Fibroblast of lung (primary cell): Measurements from ENCODE around the gene PSME4. TPM values are rescaled to one million over a fixed set of nuclear protein-coding genes. Genes with fewer than 3 reads are reported as not detected.
A peak's percentile ranks its signal among the peaks of the same experiment; 100 is the strongest.

Source experiments
- DNase-seq, 2 donors: peaks; one replicate each; pipeline versions ENCODE4 v3.0.0 to v3.0.0-alpha.2; 2010; ENCODE audit warnings: low read depth in 2 of 2
- H2AFZ ChIP-seq: 2 replicates; pipeline ENCODE4 v1.5.1; 2012; ENCODE audit warnings: low read length, control low read depth, inconsistent platforms
- H3K27ac ChIP-seq: 2 replicates; pipeline ENCODE4 v1.5.1; 2011; ENCODE audit warnings: low read length, control low read depth; ENCODE audit not compliant: insufficient read depth
- H3K27me3 ChIP-seq: 2 replicates; pipeline ENCODE4 v1.5.1; 2011; ENCODE audit warnings: mild to moderate bottlenecking, low read length; ENCODE audit not compliant: control insufficient read depth, insufficient read depth
- H3K36me3 ChIP-seq: 2 replicates; pipeline ENCODE4 v1.5.1; 2011; ENCODE audit warnings: low read length; ENCODE audit not compliant: control insufficient read depth, insufficient read depth
- H3K4me1 ChIP-seq: 2 replicates; pipeline ENCODE4 v1.5.1; 2011; ENCODE audit warnings: low read length; ENCODE audit not compliant: control insufficient read depth, insufficient read depth; ENCODE audit errors: extremely low read depth
- H3K4me2 ChIP-seq: 2 replicates; pipeline ENCODE4 v1.5.1; 2011; ENCODE audit warnings: low read length, control low read depth; ENCODE audit not compliant: insufficient read depth; ENCODE audit errors: extremely low read depth
- H3K4me3 ChIP-seq, 4 experiments: fragments of 200-600 bp in 1 of 4; sonication (generic) in 1 of 4; replicated peaks in 1 of 4; 2 replicates each; pipeline ENCODE4 v1.5.1; 2011 to 2016; ENCODE audit warnings: low read length in 4 of 4, low read depth in 3 of 4, mild to moderate bottlenecking in 3 of 4, control low read depth in 2 of 4, inconsistent platforms in 1 of 4, mixed read lengths in 1 of 4; ENCODE audit not compliant: insufficient read depth in 1 of 4; ENCODE audit errors: control extremely low read depth in 1 of 4
- H3K79me2 ChIP-seq: 2 replicates; pipeline ENCODE4 v1.5.1; 2012; ENCODE audit warnings: mild to moderate bottlenecking, low read length, inconsistent platforms; ENCODE audit not compliant: control insufficient read depth, insufficient read depth
- H3K9ac ChIP-seq: 2 replicates; pipeline ENCODE4 v1.5.1; 2011; ENCODE audit warnings: mild to moderate bottlenecking, low read length, control low read depth; ENCODE audit not compliant: insufficient read depth
- H3K9me3 ChIP-seq: 2 replicates; pipeline ENCODE4 v1.5.1; 2012; ENCODE audit warnings: low read depth, low read length; ENCODE audit not compliant: control insufficient read depth, insufficient read depth
- H4K20me1 ChIP-seq: 2 replicates; pipeline ENCODE4 v1.5.1; 2011; ENCODE audit warnings: low read length; ENCODE audit not compliant: control insufficient read depth, insufficient read depth; ENCODE audit errors: extremely low read depth
- CTCF ChIP-seq, 2 donors: IDR thresholded peaks in 1 of 2; conservative IDR thresholded peaks in 1 of 2; 1 replicate in 1 of 2; 2 replicates in 1 of 2; pipeline ENCODE4 v1.5.1; 2011 to 2012; ENCODE audit warnings: low read length in 2 of 2, control low read depth in 1 of 2, inconsistent platforms in 1 of 2, low read depth in 1 of 2, mild to moderate bottlenecking in 1 of 2
- EZH2 ChIP-seq: IDR thresholded peaks from 2 replicates; pipeline ENCODE4 v1.5.1; 2012; ENCODE audit warnings: low read length, control low read depth, mild to moderate bottlenecking; ENCODE audit errors: missing control alignments
- polyA plus RNA-seq, 2 donors: library from polyadenylated mRNA; depleted of rRNA in 1 of 2; stranded (reverse) in 1 of 2; unstranded in 1 of 2; fragments of >200 nt; gene quantifications; 2 replicates each; pipeline ENCODE4 v1.2.1, GENCODE V29; 2011 to 2012; ENCODE audit warnings: missing spikeins in 1 of 2
- total RNA-seq: library from RNA; depleted of rRNA; stranded (reverse); fragments of >200 nt; gene quantifications from 2 replicates; pipeline ENCODE4 v1.2.1, GENCODE V29; 2014

PSME4 gene
- total and polyA plus RNA-seq, 2 donors (not counting 1 experiment from before 2014, with no cell fraction given), result 26.8 to 34.6 TPM

- no peak overlapping the region for H3K9ac ChIP-seq
- peaks cover 7% of the 10 kb centered on the region for H3K79me2 ChIP-seq
- H3K27me3 ChIP-seq, result no peaks in the 10 kb centered on the region
- no peak overlapping the region for H3K4me2 ChIP-seq
- no peak for TF ChIP-seq EZH2
- no peak for TF ChIP-seq CTCF (conservative IDR thresholded peaks at IDR 0.05 in 1 of 2, IDR thresholded peaks at IDR 0.05 in 1 of 2; ENCODE audit: low read depth in 1 of 2, low read length in 2 of 2)
- H2AFZ ChIP-seq, result no peak overlapping the region
- H3K27ac ChIP-seq, result no peak overlapping the region
- H3K4me3 ChIP-seq, result no peak overlapping the region
- no peaks in the 10 kb centered on the region for H3K9me3 ChIP-seq
- H3K36me3 ChIP-seq, result peaks cover 3% of the 10 kb centered on the region
- DNase-seq, result no peak
- no peaks in the 10 kb centered on the region for H3K4me1 ChIP-seq
- H4K20me1 ChIP-seq, result no peaks in the 10 kb centered on the region
These were observed 28.5 kb downstream of the PSME4 start for GRCh38 chr2:53942280-53942679.

- H3K4me3 ChIP-seq, result no peak overlapping the region
- TF ChIP-seq CTCF (conservative IDR thresholded peaks at IDR 0.05 in 1 of 2, IDR thresholded peaks at IDR 0.05 in 1 of 2; ENCODE audit: low read depth in 1 of 2, low read length in 2 of 2), result no peak
- no peak for TF ChIP-seq EZH2
- H3K9ac ChIP-seq, result no peak overlapping the region
- H3K27ac ChIP-seq, result no peak overlapping the region
- H3K27me3 ChIP-seq, result no peaks in the 10 kb centered on the region
- no peaks in the 10 kb centered on the region for H3K9me3 ChIP-seq
- no peaks in the 10 kb centered on the region for H4K20me1 ChIP-seq
- no peak overlapping the region for H3K4me2 ChIP-seq
- DNase-seq, result no peak
- no peaks in the 10 kb centered on the region for H3K4me1 ChIP-seq
- H3K36me3 ChIP-seq, result peaks cover 3% of the 10 kb centered on the region
- H3K79me2 ChIP-seq, result peaks cover 4% of the 10 kb centered on the region
- no peak overlapping the region for H2AFZ ChIP-seq
These were observed 29.0 kb downstream of the PSME4 start for GRCh38 chr2:53941749-53942148.

GRCh38 chr2:53939656-53940055, 31.1 kb downstream of the PSME4 start:
- Histone ChIP-seq H3K36me3 (no peaks in the 10 kb centered on the region), H3K9ac (no peak overlapping the region), H3K4me1 (no peaks in the 10 kb centered on the region), H3K27ac (no peak overlapping the region), H3K79me2 (peaks cover 3% of the 10 kb centered on the region), H3K4me3 (no peak overlapping the region), H3K27me3 (no peaks in the 10 kb centered on the region), H4K20me1 (no peaks in the 10 kb centered on the region), H2AFZ (no peak overlapping the region), H3K4me2 (no peak overlapping the region), H3K9me3 (no peaks in the 10 kb centered on the region)
- peak; percentile 8 to 59 for DNase-seq
- TF ChIP-seq EZH2, result no peak
- no peak for TF ChIP-seq CTCF (conservative IDR thresholded peaks at IDR 0.05 in 1 of 2, IDR thresholded peaks at IDR 0.05 in 1 of 2; ENCODE audit: low read depth in 1 of 2, low read length in 2 of 2)
